GM18951 (cell line): ENCODE data around the gene GPR34.
"Not testable (repeated sequence)": the region's sequence is repeated elsewhere in the genome, so short reads cannot be mapped to it uniquely, and the experiment has no call there.

Source experiments
- POLR2A ChIP-seq: IDR thresholded peaks from 4 replicates; pipeline ENCODE4 v1.6.1; 2011; ENCODE audit warnings: mild to moderate bottlenecking; ENCODE audit not compliant: insufficient read length, insufficient read depth; ENCODE audit errors: extremely low read depth
- in situ Hi-C: fragments of 300-500 bp; cut with MboI; formaldehyde crosslinking; loops from one replicate; pipeline ENCODE4 v1.12.0; 2022; ENCODE audit warnings: low sequenced_read_pairs, mixed read lengths, inconsistent platforms; ENCODE audit not compliant: unreplicated experiment

Gene GPR34, protein sequence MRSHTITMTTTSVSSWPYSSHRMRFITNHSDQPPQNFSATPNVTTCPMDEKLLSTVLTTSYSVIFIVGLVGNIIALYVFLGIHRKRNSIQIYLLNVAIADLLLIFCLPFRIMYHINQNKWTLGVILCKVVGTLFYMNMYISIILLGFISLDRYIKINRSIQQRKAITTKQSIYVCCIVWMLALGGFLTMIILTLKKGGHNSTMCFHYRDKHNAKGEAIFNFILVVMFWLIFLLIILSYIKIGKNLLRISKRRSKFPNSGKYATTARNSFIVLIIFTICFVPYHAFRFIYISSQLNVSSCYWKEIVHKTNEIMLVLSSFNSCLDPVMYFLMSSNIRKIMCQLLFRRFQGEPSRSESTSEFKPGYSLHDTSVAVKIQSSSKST

DNA sequence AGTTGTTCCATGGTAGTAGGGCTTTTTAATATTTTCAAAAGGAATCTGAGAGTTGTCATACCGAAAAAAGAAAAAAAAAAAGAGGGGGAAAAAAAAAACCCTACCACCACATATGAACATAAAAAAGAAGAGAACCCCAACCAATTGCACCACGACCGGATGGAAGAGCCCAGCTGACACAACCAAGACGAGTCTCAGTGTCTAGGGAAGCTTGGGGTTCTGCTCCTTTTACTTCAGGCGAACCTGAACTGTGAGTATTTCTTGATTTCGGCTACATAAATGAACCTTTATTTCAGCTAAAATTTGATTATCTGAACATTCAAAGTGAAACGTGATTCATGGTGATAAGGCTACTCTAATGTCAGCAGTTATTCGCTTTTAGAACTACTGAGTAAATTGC, at the start of gene GPR34:
Gene GPR34 (plus strand): TSS at position 139 of the 400 bp plus-strand sequence. CDS start 6,661 bp downstream, outside the sequence.
- no peak for TF ChIP-seq POLR2A
- in situ Hi-C loops: no loop called here

DNA sequence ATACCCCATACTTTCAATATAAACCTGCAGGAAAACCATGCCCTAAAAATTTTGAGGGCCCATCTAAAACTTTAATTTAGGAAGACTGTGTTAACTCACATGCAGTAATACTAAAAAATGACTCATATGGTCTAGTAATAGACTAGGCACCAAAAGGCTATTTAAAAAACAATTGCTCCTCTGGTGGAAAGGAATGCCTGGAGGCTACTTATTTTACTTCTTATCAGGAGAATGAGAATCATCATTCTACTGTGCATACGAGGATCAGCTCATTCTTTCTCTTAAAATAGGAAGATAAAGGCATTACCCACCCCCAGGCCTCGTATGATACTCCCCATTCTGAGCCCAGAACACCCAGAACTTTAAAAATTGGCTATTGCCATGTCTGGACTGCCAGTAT, 42.6 kb upstream of the GPR34 start:
- in situ Hi-C loops: not testable (repeated sequence)

- in situ Hi-C loops: no loop called here
These were observed 35.6 kb upstream of the GPR34 start for GRCh38 chrX:41653125-41653524.

DNA sequence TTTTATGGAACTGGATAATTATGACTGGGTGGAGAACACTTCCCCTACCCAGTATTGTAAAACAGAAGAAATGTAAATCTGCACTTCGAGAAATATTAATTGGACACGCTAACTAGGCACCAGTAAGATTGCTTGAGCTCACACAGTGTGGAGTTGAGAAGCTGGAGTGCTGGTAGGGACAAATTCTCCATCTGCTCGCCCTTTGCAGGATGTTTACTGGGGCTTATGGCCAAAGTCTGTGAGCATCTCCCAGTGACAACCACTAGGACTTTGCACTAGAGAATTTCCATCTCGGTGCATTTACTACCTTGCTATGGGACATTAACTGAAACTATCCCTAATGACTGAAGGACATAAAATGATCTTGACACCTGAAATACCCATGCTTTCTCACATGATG, 33.7 kb upstream of the GPR34 start:
- in situ Hi-C loops: no loop called here
- no peak for TF ChIP-seq POLR2A

More at GRCh38 chrX:41653125-41653524, 35.6 kb upstream of the GPR34 start:
- no peak for TF ChIP-seq POLR2A

DNA sequence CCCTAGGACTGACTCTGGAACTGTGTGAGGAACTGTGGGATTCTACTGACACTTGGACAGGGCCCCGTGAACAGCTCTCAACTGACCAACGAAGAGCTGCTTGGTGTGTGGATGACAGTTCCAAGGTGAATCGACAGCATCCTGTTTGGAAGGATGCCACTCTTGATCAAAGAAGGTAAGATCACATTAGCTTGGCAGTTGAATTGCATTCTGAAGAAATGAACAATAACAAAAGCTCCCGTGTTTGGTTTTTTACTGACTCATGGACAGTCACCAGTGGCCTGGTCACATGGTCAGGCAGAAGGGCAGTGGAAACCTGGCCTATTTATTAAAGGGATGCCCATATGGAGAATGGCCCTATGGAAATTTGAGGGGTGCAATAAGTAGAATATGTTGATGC, 33.1 kb upstream of the GPR34 start:
- no peak for TF ChIP-seq POLR2A
- in situ Hi-C loops: no loop called here

DNA sequence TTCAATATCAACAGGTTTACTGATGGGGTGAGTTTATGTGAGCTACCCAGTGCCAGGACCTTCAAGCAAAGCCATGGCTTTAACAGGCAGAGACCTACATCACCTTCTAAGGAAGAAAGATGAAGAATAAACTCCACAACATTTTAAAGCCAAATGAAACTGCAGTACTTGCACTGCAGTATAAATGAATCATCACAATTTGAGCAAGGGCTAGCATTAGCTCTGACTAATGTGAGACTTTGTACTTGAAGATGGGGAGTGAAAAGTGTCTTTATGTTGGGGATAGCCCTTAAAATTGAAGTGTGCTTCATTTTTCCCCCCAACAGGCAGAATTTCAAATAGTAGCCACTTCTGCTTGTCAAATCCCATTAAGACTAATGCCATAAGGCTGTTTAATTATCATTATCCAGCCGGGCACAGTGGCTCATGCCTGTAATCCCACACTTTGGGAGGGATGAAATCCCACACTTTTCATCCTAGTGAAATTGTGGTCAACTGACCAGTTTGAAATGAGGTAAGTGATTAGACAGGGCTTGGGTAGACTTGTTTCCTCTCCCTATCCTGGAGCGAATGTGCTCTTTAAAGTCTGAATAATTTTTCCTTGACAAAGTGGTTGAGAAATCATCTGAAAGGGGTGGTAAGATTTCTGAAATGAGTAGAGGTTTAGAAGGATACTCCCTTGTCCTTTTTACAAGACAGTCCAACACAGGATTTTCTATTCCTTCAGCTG, 27.2 kb upstream of the GPR34 start:
- in situ Hi-C loops: no loop called here

DNA sequence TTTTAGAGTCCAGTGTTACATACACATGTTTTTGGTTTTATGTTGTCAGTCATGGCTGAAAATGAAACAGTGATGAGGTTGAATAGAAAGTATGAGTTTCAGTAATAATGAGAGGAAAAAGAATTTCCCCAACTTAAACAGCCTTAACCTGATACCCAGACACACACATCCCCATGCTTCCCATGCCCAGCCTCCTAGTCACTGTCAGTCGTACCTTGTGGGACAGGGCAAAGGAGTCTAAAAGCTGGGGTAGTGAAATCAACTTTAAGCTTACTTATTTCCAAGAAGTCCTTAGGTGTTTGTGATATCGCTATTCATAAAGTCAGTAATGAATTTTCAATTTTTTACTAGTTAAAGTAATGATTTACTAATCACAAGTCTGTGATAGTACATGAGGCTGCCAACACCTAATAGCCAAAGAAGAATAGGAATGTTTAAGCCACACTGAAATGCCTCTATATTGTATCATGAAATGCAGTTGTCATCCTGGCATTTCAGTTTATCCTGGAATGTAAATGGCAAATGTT, 24.3 kb upstream of the GPR34 start:
- no peak for TF ChIP-seq POLR2A
- in situ Hi-C loops: no loop called here

More for the DNA sequence above, 27.2 kb upstream of the GPR34 start:
- no peak for TF ChIP-seq POLR2A

DNA sequence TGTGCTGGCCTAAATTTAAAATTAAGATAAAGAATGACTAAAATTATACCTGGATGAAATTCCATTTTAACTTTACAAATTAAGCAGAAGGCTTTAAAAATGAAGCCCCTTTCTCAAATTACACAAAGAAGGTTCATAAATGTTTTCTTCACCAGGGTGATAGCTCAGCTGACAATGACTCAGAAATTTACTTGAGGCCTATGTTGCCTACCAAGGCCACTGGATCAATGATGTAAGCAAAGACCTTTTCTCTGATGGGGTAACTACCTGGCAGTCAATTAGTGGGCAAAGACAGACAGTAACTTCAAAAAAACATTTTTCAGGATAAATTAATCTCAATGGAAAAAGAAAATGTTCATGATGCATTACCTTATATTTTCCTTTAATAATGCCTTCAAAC, 23.9 kb upstream of the GPR34 start:
- in situ Hi-C loops: no loop called here
- no peak for TF ChIP-seq POLR2A

DNA sequence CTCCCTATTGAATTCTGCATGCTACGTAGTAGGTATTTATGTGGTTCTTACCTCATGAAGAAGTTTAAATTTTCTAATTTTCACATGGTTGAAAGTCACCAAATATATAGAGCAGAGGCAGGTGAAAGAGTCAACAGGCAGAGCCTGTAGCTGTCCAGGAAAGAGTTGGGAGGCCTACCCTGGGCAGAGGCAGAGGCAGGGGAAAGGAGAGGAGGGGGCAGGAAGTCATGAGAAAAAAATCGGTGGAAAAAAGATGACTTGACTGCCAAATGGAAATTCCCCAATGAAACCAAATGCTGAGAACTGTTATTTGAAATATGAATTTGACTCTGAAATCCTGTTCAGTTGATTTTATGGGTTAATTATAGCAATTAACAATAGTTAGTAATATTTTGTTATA, 23.1 kb upstream of the GPR34 start:
- no peak for TF ChIP-seq POLR2A
- in situ Hi-C loops: no loop called here

GRCh38 chrX:41666251-41666650, 22.5 kb upstream of the GPR34 start:
- in situ Hi-C loops: no loop called here
- TF ChIP-seq POLR2A: no peak

GRCh38 chrX:41667631-41668030, 21.1 kb upstream of the GPR34 start:
- TF ChIP-seq POLR2A: no peak
- in situ Hi-C loops: no loop called here

GRCh38 chrX:41670112-41670511, 18.7 kb upstream of the GPR34 start:
- in situ Hi-C loops: no loop called here
- TF ChIP-seq POLR2A: no peak

GRCh38 chrX:41671082-41671481, 17.7 kb upstream of the GPR34 start:
- in situ Hi-C loops: no loop called here
- TF ChIP-seq POLR2A: no peak

- no peak for TF ChIP-seq POLR2A
- in situ Hi-C loops: no loop called here
These were observed 16.1 kb upstream of the GPR34 start for GRCh38 chrX:41672643-41673042.

DNA sequence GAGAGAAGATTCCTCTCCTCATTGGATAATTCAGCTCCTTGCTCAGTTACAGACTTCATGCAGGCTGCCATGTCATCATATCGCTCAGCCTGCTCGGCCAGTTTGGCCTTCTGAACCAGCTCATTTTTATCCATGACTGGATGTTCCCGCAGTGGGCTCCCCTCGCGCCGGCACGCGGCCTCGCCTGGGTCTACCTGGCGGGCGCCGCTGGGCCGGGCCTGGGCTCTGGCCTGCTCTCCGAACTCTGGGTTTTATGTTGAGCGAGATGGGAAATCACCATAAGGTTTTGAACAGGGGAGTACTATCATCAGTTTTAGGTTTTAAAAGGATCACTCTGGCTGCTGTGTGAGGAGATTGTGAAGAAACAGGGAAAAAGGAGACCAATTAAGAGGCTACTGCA, 12.4 kb upstream of the GPR34 start:
- in situ Hi-C loops: not testable (repeated sequence)
